Midbrain (tissue), 1 donor: Measurements from ENCODE around the gene FKBP2.
A peak's percentile ranks its signal among the peaks of the same experiment; 100 is the strongest.
"Not testable (repeated sequence)": the region's sequence is repeated elsewhere in the genome, so short reads cannot be mapped to it uniquely, and the experiment has no call there.

Experiments
- DNase-seq: peaks from one replicate; lab custom pipeline; 2025; lab: John Stamatoyannopoulos, UW

Gene FKBP2

DNA sequence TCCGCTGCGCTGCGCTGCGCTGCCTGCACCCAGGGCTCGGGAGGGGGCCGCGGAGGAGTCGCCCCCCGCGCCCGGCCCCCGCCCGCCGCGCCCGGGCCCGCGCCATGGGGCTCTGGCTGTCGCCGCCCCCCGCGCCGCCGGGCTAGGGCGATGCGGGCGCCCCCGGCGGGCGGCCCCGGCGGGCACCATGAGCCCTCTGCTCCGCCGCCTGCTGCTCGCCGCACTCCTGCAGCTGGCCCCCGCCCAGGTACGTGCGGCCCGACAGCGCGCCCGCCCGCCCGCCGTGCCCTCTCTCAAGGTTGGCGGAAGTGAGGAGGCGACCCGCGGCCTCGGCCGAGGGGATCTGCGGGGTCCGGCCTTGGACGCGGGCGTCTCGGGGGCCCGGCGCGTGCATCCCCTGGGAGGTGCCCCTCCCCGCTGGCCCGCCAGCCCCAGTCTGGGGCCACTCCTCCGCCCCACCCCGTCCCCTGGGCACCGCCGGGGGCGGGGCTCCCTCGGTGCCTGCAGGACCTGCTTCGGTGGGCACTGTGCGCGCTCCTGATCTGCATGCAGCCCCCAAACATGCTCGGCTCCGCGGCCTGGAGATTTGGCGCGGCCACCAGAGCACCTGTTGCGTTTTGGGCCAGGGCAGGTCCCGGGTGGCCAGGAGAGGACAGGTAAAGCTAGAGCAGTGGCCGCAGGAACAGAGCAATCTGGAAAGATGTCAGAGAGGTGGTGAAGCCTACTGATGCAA, 6.1 kb upstream of the FKBP2 start:
- DNase-seq, result no peak

DNA sequence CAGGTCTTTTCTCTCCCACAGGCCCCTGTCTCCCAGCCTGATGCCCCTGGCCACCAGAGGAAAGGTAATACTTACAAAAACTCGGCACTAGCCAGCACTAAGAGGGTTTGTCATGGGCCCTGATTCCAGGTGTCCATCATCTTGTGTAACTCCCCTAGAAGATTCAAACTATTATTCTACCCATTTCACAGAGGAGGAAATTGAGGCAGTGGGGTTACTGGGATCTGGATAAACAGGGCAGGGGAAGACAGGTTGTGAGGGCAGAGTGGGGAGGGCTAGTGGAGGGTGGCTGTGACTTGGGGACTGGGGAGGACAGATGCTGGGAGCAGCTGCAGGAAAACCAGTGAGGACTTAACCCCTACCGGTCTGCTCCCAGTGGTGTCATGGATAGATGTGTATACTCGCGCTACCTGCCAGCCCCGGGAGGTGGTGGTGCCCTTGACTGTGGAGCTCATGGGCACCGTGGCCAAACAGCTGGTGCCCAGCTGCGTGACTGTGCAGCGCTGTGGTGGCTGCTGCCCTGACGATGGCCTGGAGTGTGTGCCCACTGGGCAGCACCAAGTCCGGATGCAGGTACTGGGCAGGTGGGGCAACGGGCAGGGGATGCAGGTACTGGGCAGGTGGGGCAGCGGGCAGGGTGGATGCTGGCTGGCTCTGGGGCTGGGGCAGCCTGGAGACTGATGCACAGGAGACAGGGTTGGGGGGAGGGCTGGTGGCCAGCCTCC, 5.3 kb upstream of the FKBP2 start:
- DNase-seq, result no peak

- DNase-seq, result no peak
These were observed 3.4 kb upstream of the FKBP2 start for GRCh38 chr11:64237484-64237951.

DNA sequence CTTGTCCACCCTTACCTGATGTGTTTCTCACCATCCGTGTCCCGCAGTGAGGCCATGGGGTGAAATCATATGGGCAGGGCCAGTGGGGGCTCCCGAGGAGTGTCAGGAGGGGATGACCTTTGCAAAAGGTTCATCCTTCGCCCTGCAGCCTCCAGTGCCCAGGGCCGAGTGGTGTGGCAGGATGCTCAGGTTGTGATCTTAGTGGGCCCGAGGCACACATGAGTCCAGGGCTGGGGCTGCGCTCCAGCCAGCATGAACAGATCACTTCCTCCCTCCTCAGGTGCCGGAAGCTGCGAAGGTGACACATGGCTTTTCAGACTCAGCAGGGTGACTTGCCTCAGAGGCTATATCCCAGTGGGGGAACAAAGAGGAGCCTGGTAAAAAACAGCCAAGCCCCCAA, 2.8 kb upstream of the FKBP2 start:
- no peak for DNase-seq

GRCh38 chr11:64238999-64239398, 1.9 kb upstream of the FKBP2 start:
- no peak for DNase-seq

DNA sequence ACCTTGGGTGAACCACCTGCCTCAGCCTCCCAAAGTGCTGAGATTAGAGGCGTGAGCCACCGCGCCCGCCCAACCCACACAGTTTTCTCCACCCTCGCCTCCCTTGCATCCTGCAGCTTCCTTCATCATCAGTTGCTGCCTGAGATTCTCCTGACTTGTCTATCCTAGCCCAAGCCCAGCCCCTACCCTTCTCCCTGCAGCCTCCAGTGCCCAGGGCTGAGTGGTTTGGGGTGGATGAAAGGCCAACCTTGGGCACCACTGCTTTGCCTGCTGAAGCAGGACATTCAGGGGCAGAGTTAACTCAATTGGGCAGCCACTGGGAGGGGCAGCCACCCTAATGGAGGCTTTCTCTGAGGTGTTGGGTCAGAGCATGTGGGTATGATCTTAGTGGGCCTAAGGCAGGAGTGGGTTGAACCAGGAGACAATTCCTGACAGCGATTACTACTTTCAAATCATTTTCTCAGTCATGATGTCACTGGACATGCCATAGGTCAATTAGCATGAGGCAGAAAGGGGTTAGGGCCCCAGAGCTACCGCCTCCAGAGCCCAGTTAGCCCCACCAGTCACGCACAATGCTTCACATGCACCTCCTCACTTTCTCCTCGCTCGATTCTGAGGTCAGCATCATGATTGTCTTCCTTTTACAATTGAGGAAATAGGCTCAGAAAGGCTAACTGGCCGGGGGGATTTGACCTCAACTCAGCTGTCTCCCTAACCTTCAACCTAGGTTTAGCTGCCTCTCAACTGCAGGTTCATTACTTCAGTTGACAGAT, 1.0 kb upstream of the FKBP2 start:
- DNase-seq, result no peak

DNA sequence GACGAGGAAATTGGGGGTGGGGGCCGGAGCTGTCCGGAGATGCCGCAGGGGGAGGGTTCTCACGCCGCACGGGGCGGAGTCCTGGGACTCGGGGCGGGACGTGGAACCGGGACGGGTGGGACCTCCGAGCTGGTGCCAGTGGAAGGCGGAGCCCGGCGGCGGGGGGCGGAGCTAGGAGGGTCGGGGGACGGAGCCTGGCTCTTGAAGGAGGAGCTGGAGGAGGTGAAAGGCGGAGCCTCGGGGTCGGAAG, 271 bp downstream of the FKBP2 start:
- DNase-seq, result peak; percentile 99

- no peak for DNase-seq
These were observed 838 bp downstream of the FKBP2 start for GRCh38 chr11:64241491-64242374.

DNA sequence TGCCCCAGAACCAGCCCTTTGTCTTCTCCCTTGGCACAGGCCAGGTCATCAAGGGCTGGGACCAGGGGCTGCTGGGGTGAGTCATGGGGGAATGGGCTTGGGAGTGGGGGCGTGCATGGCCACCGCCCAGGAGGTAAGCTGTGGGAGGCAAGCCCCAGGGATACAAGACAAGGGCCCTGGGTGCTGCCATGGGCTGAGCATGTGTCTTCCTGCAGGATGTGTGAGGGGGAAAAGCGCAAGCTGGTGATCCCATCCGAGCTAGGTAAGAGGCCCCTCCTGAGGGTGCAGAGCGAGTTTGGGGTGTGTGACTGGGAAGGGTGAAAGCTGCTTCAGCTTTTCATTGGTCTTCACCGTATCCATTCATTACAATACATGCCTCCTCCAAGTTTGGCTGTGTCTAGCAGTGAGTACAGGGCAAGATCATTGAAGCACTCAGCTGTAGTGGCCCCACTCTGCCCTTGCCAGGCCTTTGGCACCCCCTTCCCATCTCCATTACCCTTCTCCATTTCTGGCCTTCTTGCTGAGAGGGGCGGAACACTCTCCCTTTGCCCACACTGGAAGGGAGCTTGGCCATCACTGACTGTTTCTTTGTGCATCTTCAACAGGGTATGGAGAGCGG, 2.5 kb downstream of the FKBP2 start:
- DNase-seq, result no peak

- DNase-seq, result no peak
These were observed 3.2 kb downstream of the FKBP2 start for GRCh38 chr11:64244107-64244506.

DNA sequence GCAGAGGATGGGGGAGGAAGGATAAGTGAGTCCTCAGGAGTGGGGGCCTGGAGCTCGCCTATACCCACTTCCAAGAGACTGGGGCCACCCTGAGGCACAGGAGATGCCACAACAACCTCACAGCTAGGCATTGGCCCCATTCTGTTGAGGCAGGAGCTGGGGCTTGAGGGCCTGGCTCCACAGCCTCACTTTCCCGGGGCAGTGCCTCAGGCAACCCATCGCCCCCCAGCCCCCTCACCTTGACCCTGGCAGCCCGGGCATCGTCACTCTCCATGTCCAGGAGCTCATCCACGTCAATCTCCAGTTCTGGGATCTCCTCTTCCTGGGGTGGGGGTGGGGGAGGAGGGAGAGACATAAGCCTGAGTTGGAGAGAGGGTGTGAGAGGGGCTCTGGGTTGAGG, 4.1 kb downstream of the FKBP2 start:
- no peak for DNase-seq

GRCh38 chr11:64245401-64245796, 4.5 kb downstream of the FKBP2 start:
- no peak for DNase-seq

GRCh38 chr11:64245797-64246620, 5.1 kb downstream of the FKBP2 start:
- DNase-seq, result no peak

- DNase-seq, result not testable (repeated sequence)
These were observed 5.7 kb downstream of the FKBP2 start for GRCh38 chr11:64246621-64246870.

- DNase-seq, result peak; percentile 77
These were observed 6.2 kb downstream of the FKBP2 start, which contains the start of gene PPP1R14B for GRCh38 chr11:64246871-64247728. TSS of gene PPP1R14B (minus strand) at chr11:64246943. CDS start at chr11:64246673, 270 bp downstream.

DNA sequence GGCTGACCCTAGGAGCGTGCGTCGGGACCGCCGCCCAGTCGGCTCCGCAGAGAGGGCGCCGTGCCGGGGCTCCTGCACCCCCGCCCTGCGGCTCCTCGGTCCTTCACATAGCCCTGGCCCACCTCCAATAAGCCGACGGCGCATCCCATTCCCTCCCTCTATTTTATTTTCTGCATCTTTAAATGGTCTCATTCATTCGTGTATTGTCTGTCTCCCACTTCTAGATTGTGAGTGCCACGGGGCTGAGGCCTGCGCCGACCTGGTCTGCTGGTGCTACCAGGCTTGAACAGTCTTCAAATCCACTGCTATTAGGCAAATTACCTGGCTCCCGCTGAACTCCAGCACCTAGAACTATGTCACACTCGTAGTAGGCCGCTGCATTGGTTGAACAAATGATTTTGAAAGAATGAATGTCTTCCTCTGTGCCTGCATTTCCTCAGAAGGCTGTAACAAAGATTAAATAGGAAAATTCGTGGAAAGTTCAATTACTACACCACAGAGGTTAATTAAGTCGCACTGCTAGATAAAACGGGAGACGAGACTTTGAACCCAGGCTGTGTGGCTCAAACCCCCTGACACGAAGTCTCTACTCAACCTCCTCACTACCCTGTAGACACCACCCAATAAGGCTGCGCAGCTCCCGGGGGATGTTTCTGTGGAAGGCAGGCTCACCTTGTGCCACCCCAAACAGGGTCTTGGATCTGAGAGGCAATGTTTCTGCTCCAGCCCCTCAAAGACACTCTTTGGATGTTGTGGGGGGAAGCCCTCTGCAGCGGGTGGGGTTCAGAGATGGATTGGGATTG, 7.0 kb downstream of the FKBP2 start:
- no peak for DNase-seq

- no peak for DNase-seq
These were observed 7.7 kb downstream of the FKBP2 start for GRCh38 chr11:64248578-64248977.

GRCh38 chr11:64249038-64249437, 8.1 kb downstream of the FKBP2 start:
- no peak for DNase-seq
